Glutamatergic neuron (in vitro differentiated cells): ENCODE measurements around the gene NAPG. TPM values are rescaled to one million over a fixed set of nuclear protein-coding genes. Genes with fewer than 3 reads are reported as not detected.

Source experiments
- DNase-seq: peaks from one replicate; pipeline ENCODE4 v3.0.0; 2022
- H3K27ac Mint-ChIP-seq: one replicate; pipeline ENCODE4 v1.8.0; 2020; ENCODE audit warnings: mild to moderate bottlenecking, mixed read lengths, inconsistent platforms; ENCODE audit not compliant: unreplicated experiment
- H3K27me3 Mint-ChIP-seq: one replicate; pipeline ENCODE4 v1.8.0; 2020; ENCODE audit warnings: mild to moderate bottlenecking, moderate library complexity, mixed read lengths, inconsistent platforms; ENCODE audit not compliant: unreplicated experiment
- H3K36me3 Mint-ChIP-seq: one replicate; pipeline ENCODE4 v1.8.0; 2020; ENCODE audit warnings: mild to moderate bottlenecking, mixed read lengths, inconsistent platforms; ENCODE audit not compliant: unreplicated experiment
- H3K4me1 Mint-ChIP-seq: one replicate; pipeline ENCODE4 v1.8.0; 2020; ENCODE audit warnings: mild to moderate bottlenecking, low read depth, mixed read lengths, inconsistent platforms; ENCODE audit not compliant: unreplicated experiment
- H3K4me3 Mint-ChIP-seq: one replicate; pipeline ENCODE4 v1.8.0; 2020; ENCODE audit warnings: mild to moderate bottlenecking, mixed read lengths, inconsistent platforms; ENCODE audit not compliant: unreplicated experiment
- H3K9me3 Mint-ChIP-seq: one replicate; pipeline ENCODE4 v1.8.0; 2020; ENCODE audit warnings: mild to moderate bottlenecking, moderate library complexity, mixed read lengths, inconsistent platforms; ENCODE audit not compliant: unreplicated experiment
- CTCF ChIP-seq: fragments of 200-600 bp; sonication (generic); IDR thresholded peaks from one replicate; pipeline ENCODE4 v1.5.0; 2021; ENCODE audit not compliant: partially characterized antibody, unreplicated experiment
- total RNA-seq: library from RNA; stranded (reverse); fragmentation: NEBNext Ultra II Directional; extraction: Animal tissue kit (Norgen Biotek cat#: 25700); gene quantifications from one replicate; pipeline ENCODE4 v1.2.1, GENCODE V29; 2021; ENCODE audit not compliant: unreplicated experiment

NAPG gene
- total RNA-seq, 1 donor from 2014 or later: 69.7 TPM

DNA sequence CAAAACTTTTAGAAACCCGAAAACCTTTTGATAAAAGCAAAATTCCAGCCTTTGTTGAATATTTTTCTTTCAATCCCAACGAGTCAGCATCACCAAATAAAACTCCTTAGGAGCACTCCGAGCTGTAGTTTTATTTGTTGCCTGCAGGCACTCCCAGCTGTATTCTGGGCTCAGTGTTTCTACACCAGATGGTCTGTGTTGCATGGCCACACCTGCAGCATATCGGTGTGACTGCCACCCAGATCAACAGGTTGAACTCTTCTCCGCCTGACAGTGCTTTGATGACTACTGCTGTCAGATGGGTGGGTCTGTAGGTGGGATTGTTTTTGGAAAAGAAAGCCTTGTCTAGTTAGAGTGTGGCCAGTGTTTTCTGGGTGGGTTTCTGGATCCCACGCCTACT is 38.7 kb upstream of the NAPG start:
- Mint-ChIP-seq H3K4me1 (peaks cover 10% of the 10 kb centered on the region), H3K27me3 (peaks cover 5% of the 10 kb centered on the region), H3K36me3 (peaks cover 16% of the 10 kb centered on the region), H3K4me3 (no peak overlapping the region), H3K9me3 (peaks cover 3% of the 10 kb centered on the region), H3K27ac (peak overlapping the region; percentile 8)
- no peak for TF ChIP-seq CTCF
- no peak for DNase-seq

DNA sequence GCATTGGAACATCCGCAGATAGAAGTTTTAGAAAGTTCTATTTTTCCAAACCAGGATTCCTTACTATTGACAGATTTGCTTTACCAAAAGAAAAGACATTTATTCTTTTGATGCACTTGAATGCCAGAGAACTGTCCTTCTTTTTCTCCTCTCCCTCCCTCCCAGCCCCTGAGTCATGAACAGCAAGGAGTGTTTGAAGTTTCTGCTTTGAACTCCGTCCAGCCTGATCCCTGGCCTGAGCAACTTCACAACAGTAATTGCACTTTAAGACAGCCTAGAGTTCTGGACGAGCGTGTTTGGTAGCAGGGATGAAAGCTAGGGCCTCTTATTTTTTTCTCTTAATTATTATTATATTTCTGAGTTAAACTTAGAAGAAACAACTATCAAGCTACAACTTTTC is 37.8 kb upstream of the NAPG start:
- H3K27ac Mint-ChIP-seq: no peak overlapping the region

GRCh38 chr18:10490401-10491165 is 35.2 kb upstream of the NAPG start:
- peaks cover 16% of the 10 kb centered on the region for H3K36me3 Mint-ChIP-seq
- peaks cover 3% of the 10 kb centered on the region for H3K27me3 Mint-ChIP-seq
- no peak overlapping the region for H3K27ac Mint-ChIP-seq
- no peak overlapping the region for H3K4me3 Mint-ChIP-seq
- H3K9me3 Mint-ChIP-seq: no peaks in the 10 kb centered on the region
- no peak for TF ChIP-seq CTCF
- DNase-seq: no peak
- no peaks in the 10 kb centered on the region for H3K4me1 Mint-ChIP-seq

More for the DNA sequence above, 37.8 kb upstream of the NAPG start:
- H3K36me3 Mint-ChIP-seq: peaks cover 16% of the 10 kb centered on the region
- H3K4me3 Mint-ChIP-seq: no peak overlapping the region
- H3K9me3 Mint-ChIP-seq: peaks cover 3% of the 10 kb centered on the region
- H3K4me1 Mint-ChIP-seq: peaks cover 10% of the 10 kb centered on the region
- no peak for DNase-seq
- H3K27me3 Mint-ChIP-seq: peaks cover 5% of the 10 kb centered on the region
- TF ChIP-seq CTCF: no peak

DNA sequence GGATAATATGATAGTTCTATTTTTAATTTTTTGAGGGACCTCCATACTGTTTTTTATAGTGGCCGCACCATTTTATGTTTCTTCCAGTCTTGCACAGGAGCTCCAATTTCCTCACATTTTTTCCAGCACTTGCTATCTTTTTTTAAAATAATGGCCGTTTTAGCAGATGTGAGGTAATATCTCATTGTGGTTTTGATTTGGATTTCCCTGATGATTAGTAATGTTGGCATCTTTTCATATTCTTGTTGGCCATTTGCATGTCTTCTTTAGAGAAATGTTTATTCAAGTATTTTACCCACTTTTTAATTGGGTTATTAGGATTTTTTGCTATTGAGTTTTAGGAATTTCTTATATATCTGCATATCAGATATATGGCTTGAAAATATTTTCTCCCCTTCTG is 29.9 kb upstream of the NAPG start:
- H3K27me3 Mint-ChIP-seq: peaks cover 1% of the 10 kb centered on the region
- no peaks in the 10 kb centered on the region for H3K9me3 Mint-ChIP-seq
- H3K4me3 Mint-ChIP-seq: no peak overlapping the region
- no peaks in the 10 kb centered on the region for H3K4me1 Mint-ChIP-seq
- H3K36me3 Mint-ChIP-seq: peaks cover 5% of the 10 kb centered on the region
- DNase-seq: no peak
- no peak overlapping the region for H3K27ac Mint-ChIP-seq
- no peak for TF ChIP-seq CTCF

DNA sequence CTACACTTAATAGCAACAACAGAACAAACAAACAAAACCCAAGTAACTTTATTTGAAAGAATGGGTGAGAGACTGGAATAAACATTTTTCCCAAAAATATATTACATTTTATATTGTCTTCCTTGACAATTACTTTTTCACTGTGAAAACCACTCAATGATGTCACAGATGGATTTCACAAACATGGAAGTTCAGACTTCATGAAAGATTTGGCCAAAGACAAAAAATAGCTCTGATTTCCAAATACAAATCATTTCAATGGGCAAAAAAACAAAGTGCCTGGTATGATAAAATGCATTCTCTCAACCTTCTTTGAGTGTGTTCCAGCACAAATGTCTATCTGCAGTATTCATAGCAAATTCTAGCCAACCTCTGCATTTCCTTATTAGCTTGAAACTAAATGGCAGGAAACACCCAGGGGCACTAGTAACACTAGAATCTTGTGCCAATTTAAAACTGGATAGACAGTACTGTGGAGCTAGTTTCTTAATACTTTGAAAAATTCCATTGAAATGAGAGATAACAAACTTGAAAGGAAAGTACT is 28.5 kb upstream of the NAPG start:
- no peak for DNase-seq
- H3K4me1 Mint-ChIP-seq: no peaks in the 10 kb centered on the region
- no peaks in the 10 kb centered on the region for H3K27me3 Mint-ChIP-seq
- peaks cover 5% of the 10 kb centered on the region for H3K36me3 Mint-ChIP-seq
- no peaks in the 10 kb centered on the region for H3K9me3 Mint-ChIP-seq
- no peak for TF ChIP-seq CTCF
- no peak overlapping the region for H3K4me3 Mint-ChIP-seq
- no peak overlapping the region for H3K27ac Mint-ChIP-seq
